ENCODE results near the gene SCGB1A1.
"Not testable (repeated sequence)": the region's sequence is repeated elsewhere in the genome, so short reads cannot be mapped to it uniquely, and the experiment has no call there.

SCGB1A1 gene

GRCh38 chr11:62418733-62419132 lies at the start of gene SCGB1A1:
Gene SCGB1A1, plus strand, starts transcription at chr11:62419033. Its CDS starts 63 bp downstream, at chr11:62419096.
- Histone ChIP-seq H2AFZ (ENCODE audit: low read depth, low read length) (no peak within 1 kb of the TSS), H3K4me3 (ENCODE audit: low read length) (no peak within 1 kb of the TSS), H3K9me3 (ENCODE audit: low read length) (no peaks in the 10 kb centered on the region), H3K27me3 (ENCODE audit: insufficient read depth, low read length) (no peaks in the 10 kb centered on the region), H3K36me3 (ENCODE audit: insufficient read depth, low read length) (no peaks in the 10 kb centered on the region), H3K4me1 (ENCODE audit: insufficient read depth, low read length) (no peaks in the 10 kb centered on the region)

DNA sequence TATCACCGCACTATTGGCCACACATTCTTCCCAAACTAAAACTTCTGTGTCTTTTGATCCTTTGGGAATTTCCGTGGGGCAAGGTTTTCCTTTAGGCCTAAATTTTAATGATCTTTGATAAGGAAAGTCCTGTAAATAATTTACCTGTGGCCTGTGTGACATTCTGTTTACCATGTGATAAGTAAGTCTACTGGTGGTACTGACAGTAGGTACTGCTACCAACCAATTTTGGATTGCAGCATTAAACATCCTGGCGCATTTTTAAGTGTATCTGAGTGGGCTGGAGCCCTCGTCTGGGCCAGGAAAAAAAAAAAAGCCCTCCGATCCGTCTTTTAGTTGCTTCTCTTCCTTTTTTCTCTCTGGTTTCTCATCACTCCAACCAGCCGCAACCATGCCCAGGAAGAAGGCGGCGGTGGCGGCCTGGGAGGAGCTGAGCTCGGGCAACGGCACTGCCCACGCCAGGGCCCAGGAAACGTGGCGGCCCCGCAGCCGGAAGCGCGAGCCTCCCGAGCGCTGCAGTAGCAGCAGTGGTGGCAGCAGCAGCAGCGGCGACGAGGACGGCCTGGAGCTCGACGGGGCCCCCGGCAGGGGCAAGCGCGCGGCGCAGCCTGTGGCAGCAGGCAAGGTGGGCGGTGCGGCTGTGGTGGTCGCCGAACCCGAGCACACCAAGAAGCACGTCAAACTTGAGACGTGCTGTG lies 47.9 kb upstream of the SCGB1A1 start:
- Histone ChIP-seq H3K36me3 (ENCODE audit: insufficient read depth, low read length) (no peaks in the 10 kb centered on the region), H3K27me3 (ENCODE audit: insufficient read depth, low read length) (no peaks in the 10 kb centered on the region), H2AFZ (ENCODE audit: low read depth, low read length) (no peak overlapping the region), H3K4me3 (ENCODE audit: low read length) (no peak overlapping the region), H3K9me3 (ENCODE audit: low read length) (peaks cover 4% of the 10 kb centered on the region), H3K4me1 (ENCODE audit: insufficient read depth, low read length) (no peaks in the 10 kb centered on the region)

DNA sequence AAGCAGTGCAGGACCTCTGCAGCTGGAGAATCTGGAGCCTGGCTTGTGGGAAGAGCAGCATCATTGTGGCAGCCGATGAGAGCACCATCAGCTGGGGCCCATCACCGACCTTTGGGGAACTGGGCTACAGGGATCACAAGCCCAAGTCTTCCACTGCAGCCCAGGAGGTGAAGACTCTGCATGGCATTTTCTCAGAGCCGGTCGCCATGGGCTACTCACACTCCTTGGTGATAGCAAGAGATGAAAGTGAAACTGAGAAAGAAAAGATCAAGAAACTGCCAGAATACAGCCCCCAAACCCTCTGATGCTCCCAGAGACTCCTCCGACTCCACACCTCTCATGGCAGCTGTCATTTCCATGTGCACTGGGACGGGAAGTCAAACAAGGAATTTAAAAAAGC lies 46.0 kb upstream of the SCGB1A1 start:
- Histone ChIP-seq H3K4me3 (ENCODE audit: low read length) (no peak overlapping the region), H3K4me1 (ENCODE audit: insufficient read depth, low read length) (no peaks in the 10 kb centered on the region), H3K9me3 (ENCODE audit: low read length) (peaks cover 4% of the 10 kb centered on the region), H2AFZ (ENCODE audit: low read depth, low read length) (no peak overlapping the region), H3K27me3 (ENCODE audit: insufficient read depth, low read length) (no peaks in the 10 kb centered on the region), H3K36me3 (ENCODE audit: insufficient read depth, low read length) (no peaks in the 10 kb centered on the region)

DNA sequence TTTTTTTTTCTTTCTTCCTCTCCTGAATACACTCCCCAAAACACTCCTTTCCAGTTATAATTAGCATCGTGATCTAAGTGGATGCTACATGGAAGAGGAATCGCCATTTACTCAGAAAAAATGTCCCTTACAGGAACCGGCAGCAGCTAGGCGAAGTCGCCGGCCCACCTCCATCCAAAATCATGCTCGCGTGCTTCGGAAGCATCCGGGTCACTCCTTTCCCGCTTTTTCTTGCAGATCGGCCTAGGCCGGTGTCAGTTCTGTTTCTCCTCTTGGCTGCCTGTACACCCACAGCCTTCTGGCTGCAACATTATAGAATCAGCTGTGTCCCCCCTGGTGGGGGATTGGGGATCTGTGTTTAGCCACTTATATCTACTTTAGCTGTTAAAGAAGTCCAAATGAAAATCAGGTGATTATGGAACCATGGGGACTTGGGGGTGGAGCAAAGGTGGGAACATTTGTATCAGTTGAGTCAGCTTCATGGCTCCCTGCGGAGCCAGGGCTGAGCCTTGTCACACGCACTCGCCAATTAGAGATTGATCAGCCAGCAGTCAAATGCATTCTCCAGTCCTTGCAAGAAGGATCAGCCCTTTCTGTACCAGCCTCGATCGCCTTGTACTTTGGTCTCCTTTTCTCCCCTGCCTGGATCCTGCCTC lies 45.2 kb upstream of the SCGB1A1 start:
- Histone ChIP-seq H3K4me3 (ENCODE audit: low read length) (no peak overlapping the region), H3K4me1 (ENCODE audit: insufficient read depth, low read length) (no peaks in the 10 kb centered on the region), H3K27me3 (ENCODE audit: insufficient read depth, low read length) (no peaks in the 10 kb centered on the region), H3K9me3 (ENCODE audit: low read length) (no peaks in the 10 kb centered on the region), H2AFZ (ENCODE audit: low read depth, low read length) (no peak overlapping the region), H3K36me3 (ENCODE audit: insufficient read depth, low read length) (no peaks in the 10 kb centered on the region)

DNA sequence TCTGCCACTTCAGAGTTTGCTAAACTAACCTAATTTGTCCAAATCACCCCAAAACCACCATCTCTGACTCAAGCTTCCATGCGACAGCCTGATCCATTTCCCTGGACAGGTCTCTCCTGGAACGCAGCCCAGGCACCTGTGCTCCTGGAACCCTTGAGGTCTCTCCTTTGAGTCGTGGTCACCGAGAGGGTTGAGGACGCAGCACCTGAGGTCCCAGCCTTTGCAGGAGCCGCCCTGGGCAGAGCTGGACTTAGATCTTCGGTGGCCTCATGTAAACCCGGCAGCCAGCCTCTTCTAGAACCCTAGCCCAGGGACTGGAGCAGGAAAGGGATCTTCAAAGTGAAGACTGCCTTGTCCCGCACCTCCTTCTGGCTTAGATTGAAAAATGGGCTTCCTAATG lies 44.0 kb upstream of the SCGB1A1 start:
- Histone ChIP-seq H3K9me3 (ENCODE audit: low read length) (no peaks in the 10 kb centered on the region), H2AFZ (ENCODE audit: low read depth, low read length) (no peak overlapping the region), H3K27me3 (ENCODE audit: insufficient read depth, low read length) (no peaks in the 10 kb centered on the region), H3K4me3 (ENCODE audit: low read length) (no peak overlapping the region), H3K4me1 (ENCODE audit: insufficient read depth, low read length) (no peaks in the 10 kb centered on the region), H3K36me3 (ENCODE audit: insufficient read depth, low read length) (no peaks in the 10 kb centered on the region)

DNA sequence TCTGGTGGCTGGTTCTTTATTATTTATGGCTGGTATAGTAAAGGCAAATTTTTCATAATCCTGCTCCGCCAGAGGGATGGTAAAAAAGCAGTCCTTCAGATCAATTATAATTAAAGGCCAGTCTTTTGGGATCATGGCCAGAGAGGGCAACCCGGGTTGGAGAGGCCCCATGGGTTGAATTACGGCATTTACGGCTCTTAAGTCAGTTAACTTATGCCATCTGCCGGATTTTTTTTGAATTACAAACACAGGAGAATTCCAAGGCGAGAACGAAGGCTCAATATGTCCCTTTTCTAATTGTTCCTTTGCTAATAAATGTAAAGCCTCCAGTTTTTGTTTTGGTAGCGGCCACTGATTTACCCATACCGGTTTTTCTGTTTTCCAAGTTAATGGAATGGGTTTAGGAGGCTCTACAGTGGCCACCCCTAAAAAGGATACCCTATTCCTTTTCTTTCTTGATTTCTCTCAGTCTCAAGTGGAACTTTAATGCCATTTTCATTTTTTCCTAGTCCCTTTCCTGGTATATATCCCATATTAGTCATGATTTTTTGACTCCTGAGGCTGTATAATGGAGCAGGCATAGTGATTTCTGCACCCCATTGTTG lies 40.3 kb upstream of the SCGB1A1 start:
- not testable (repeated sequence) for H3K4me3 ChIP-seq (ENCODE audit: low read length); H3K4me1 ChIP-seq (ENCODE audit: insufficient read depth, low read length); H2AFZ ChIP-seq (ENCODE audit: low read depth, low read length); H3K9me3 ChIP-seq (ENCODE audit: low read length); H3K27me3 ChIP-seq (ENCODE audit: insufficient read depth, low read length); H3K36me3 ChIP-seq (ENCODE audit: insufficient read depth, low read length)

DNA sequence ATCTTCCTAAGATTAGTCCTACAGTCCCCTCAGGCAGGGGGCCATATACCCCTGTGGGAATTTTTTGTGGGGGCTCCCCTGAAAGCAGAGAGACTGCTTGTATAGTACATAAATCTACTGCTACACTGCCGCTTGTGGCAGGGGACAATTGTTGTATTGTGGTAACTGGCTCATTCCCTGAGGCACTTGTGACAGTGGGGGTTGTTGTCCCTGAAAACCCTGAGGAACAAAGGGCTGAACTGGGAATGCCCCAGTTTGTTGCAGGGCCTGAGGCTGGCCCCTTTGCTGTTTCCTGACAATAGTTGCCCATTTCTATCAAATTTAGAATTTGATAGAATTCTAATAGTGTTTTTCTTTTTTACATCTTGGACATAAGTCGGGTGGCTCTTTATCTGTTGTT lies 39.2 kb upstream of the SCGB1A1 start:
- not testable (repeated sequence) for H3K4me3 ChIP-seq (ENCODE audit: low read length); H3K36me3 ChIP-seq (ENCODE audit: insufficient read depth, low read length); H3K4me1 ChIP-seq (ENCODE audit: insufficient read depth, low read length); H3K9me3 ChIP-seq (ENCODE audit: low read length); H2AFZ ChIP-seq (ENCODE audit: low read depth, low read length); H3K27me3 ChIP-seq (ENCODE audit: insufficient read depth, low read length)

- H3K36me3 ChIP-seq (ENCODE audit: insufficient read depth, low read length); H3K4me3 ChIP-seq (ENCODE audit: low read length); H3K4me1 ChIP-seq (ENCODE audit: insufficient read depth, low read length); H3K9me3 ChIP-seq (ENCODE audit: low read length); H3K27me3 ChIP-seq (ENCODE audit: insufficient read depth, low read length); H2AFZ ChIP-seq (ENCODE audit: low read depth, low read length): not testable (repeated sequence)
Measured at GRCh38 chr11:62380821-62381245, 38.0 kb upstream of the SCGB1A1 start.

DNA sequence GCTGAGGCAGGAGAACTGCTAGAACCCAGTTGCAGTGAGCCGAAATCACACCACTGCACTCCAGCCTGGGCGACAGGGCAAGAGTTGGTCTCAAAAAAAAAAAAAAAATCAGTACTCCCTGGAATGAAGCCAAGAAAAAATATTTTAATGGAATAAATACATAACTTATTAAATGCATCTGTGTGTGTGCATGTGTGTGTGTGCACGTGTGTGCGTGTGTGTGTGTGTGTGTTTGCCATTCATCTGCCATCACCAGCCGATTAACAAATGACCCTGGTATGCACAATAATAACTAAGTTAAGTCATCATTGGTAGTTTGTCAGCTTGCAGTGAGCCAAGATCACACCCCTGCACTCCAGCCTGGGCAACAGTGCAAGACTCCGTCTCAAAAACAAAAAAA lies 35.0 kb upstream of the SCGB1A1 start:
- H3K4me1 ChIP-seq (ENCODE audit: insufficient read depth, low read length), result no peaks in the 10 kb centered on the region

DNA sequence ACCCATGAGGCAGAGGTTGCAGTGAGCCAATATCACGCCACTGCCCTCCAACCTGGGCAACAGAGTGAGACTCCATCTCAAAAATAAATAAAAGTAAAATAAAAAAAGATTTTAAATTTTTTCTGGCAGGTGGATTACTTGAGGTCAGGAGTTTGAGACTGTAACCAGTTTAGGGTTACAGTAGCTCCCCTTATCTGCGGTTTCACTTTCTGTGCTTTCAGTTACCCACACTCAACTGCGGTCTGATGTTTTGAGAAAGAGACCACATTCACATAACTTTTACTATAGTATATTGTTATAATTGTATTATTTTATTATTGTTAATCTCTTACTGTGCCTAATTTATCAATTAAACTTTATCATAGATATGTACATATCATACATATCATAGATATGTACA lies 32.8 kb upstream of the SCGB1A1 start:
- not testable (repeated sequence) for H3K9me3 ChIP-seq (ENCODE audit: low read length); H2AFZ ChIP-seq (ENCODE audit: low read depth, low read length); H3K36me3 ChIP-seq (ENCODE audit: insufficient read depth, low read length); H3K4me1 ChIP-seq (ENCODE audit: insufficient read depth, low read length); H3K4me3 ChIP-seq (ENCODE audit: low read length); H3K27me3 ChIP-seq (ENCODE audit: insufficient read depth, low read length)

More for the DNA sequence above, 35.0 kb upstream of the SCGB1A1 start:
- no peak overlapping the region for H3K4me3 ChIP-seq (ENCODE audit: low read length)
- no peak overlapping the region for H2AFZ ChIP-seq (ENCODE audit: low read depth, low read length)
- H3K36me3 ChIP-seq (ENCODE audit: insufficient read depth, low read length), result no peaks in the 10 kb centered on the region
- no peaks in the 10 kb centered on the region for H3K27me3 ChIP-seq (ENCODE audit: insufficient read depth, low read length)
- no peaks in the 10 kb centered on the region for H3K9me3 ChIP-seq (ENCODE audit: low read length)

GRCh38 chr11:62387381-62387780 lies 31.5 kb upstream of the SCGB1A1 start:
- H2AFZ ChIP-seq (ENCODE audit: low read depth, low read length), result no peak overlapping the region
- H3K4me1 ChIP-seq (ENCODE audit: insufficient read depth, low read length), result no peaks in the 10 kb centered on the region
- no peak overlapping the region for H3K4me3 ChIP-seq (ENCODE audit: low read length)
- no peaks in the 10 kb centered on the region for H3K36me3 ChIP-seq (ENCODE audit: insufficient read depth, low read length)
- H3K9me3 ChIP-seq (ENCODE audit: low read length), result no peaks in the 10 kb centered on the region
- no peaks in the 10 kb centered on the region for H3K27me3 ChIP-seq (ENCODE audit: insufficient read depth, low read length)

DNA sequence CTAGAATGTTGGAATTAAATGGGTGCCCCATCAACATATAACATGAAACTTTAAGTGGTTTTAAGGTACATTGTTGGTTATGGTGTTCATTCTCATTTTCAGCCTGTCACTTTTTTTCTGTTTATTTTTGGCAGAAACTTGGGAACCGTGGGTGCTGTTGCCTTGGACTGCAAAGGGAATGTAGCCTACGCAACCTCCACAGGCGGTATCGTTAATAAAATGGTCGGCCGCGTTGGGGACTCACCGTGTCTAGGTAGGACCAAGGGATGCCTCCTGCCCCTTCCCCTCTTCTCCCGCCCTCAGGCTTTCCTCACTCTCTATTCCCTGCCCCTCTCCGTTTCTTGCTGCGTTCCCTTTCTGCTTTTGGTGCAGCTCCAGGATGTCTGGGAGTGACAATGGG lies 29.8 kb upstream of the SCGB1A1 start:
- no peaks in the 10 kb centered on the region for H3K27me3 ChIP-seq (ENCODE audit: insufficient read depth, low read length)
- no peaks in the 10 kb centered on the region for H3K4me1 ChIP-seq (ENCODE audit: insufficient read depth, low read length)
- H2AFZ ChIP-seq (ENCODE audit: low read depth, low read length), result no peak overlapping the region
- no peak overlapping the region for H3K4me3 ChIP-seq (ENCODE audit: low read length)
- no peaks in the 10 kb centered on the region for H3K36me3 ChIP-seq (ENCODE audit: insufficient read depth, low read length)
- no peaks in the 10 kb centered on the region for H3K9me3 ChIP-seq (ENCODE audit: low read length)

- Histone ChIP-seq H2AFZ (ENCODE audit: low read depth, low read length) (no peak overlapping the region), H3K36me3 (ENCODE audit: insufficient read depth, low read length) (no peaks in the 10 kb centered on the region), H3K4me3 (ENCODE audit: low read length) (no peak overlapping the region), H3K9me3 (ENCODE audit: low read length) (no peaks in the 10 kb centered on the region), H3K27me3 (ENCODE audit: insufficient read depth, low read length) (no peaks in the 10 kb centered on the region), H3K4me1 (ENCODE audit: insufficient read depth, low read length) (peaks cover 2% of the 10 kb centered on the region)
Measured at GRCh38 chr11:62390237-62390636, 28.6 kb upstream of the SCGB1A1 start.

Data from neuron (in vitro differentiated cells).